ENCODE measurements around the gene DDAH2.

Gene DDAH2

GRCh38 chr6:31707701-31708100 lies 21.4 kb downstream of the DDAH2 start:
- Histone ChIP-seq H3K9me3 (ENCODE audit: control insufficient read depth, insufficient read depth, low read depth, low read length) (no peaks in the 10 kb centered on the region), H3K4me1 (ENCODE audit: control insufficient read depth, insufficient read depth, low read length) (no peaks in the 10 kb centered on the region), H3K36me3 (ENCODE audit: control insufficient read depth in 2 of 2, insufficient read depth in 1 of 2, low read length in 2 of 2) (no peaks in the 10 kb centered on the region), H3K27ac (ENCODE audit: extremely low read depth, low read depth, low read length) (no peak overlapping the region), H3K4me3 (ENCODE audit: low read depth, low read length) (no peak overlapping the region)
- POLR2A ChIA-PET: interaction anchor here (1.6 kb wide), 1 partner anchor 28 kb away, joined by 3 read pairs; the partner anchor contains the start of gene CLIC1
- TF ChIP-seq KLF17 (tag by site-specific recombination; IDR thresholded peaks at IDR 0.05): no peak
- TF ChIP-seq ZNF404 (tag by site-specific recombination; IDR thresholded peaks at IDR 0.05): no peak
- no peak for TF ChIP-seq ZNF473 (tag by site-specific recombination; IDR thresholded peaks at IDR 0.05)
- TF ChIP-seq ZNF658 (tag by site-specific recombination; IDR thresholded peaks at IDR 0.05): no peak
- TF ChIP-seq ZNF518A (tag by site-specific recombination; conservative IDR thresholded peaks at IDR 0.05; ENCODE audit: low read depth): no peak
- no peak for TF ChIP-seq GLIS1 (tag by site-specific recombination; IDR thresholded peaks at IDR 0.05)
- no peak for TF ChIP-seq PRDM2 (tag by site-specific recombination; IDR thresholded peaks at IDR 0.05; ENCODE audit: borderline replicate concordance)
- TF ChIP-seq ZNF398 (tag by site-specific recombination; IDR thresholded peaks at IDR 0.05): no peak
- no peak for TF ChIP-seq KLF8 (tag by site-specific recombination; IDR thresholded peaks at IDR 0.05)
- TF ChIP-seq GLI2 (tag by site-specific recombination; IDR thresholded peaks at IDR 0.05; ENCODE audit: borderline replicate concordance, low read depth): no peak
- TF ChIP-seq ZNF529 (tag by site-specific recombination; IDR thresholded peaks at IDR 0.05; ENCODE audit: insufficient replicate concordance): no peak
- no peak for TF ChIP-seq AEBP2 (tag by site-specific recombination; IDR thresholded peaks at IDR 0.05; ENCODE audit: borderline replicate concordance)
- TF ChIP-seq ZNF169 (tag by site-specific recombination; IDR thresholded peaks at IDR 0.05): no peak
- CTCF ChIA-PET: no interaction called here

Data from HEK293 (cell line).